ENCODE measurements around the gene FCN3.
A peak's percentile ranks its signal among the peaks of the same experiment; 100 is the strongest.

Gene FCN3

DNA sequence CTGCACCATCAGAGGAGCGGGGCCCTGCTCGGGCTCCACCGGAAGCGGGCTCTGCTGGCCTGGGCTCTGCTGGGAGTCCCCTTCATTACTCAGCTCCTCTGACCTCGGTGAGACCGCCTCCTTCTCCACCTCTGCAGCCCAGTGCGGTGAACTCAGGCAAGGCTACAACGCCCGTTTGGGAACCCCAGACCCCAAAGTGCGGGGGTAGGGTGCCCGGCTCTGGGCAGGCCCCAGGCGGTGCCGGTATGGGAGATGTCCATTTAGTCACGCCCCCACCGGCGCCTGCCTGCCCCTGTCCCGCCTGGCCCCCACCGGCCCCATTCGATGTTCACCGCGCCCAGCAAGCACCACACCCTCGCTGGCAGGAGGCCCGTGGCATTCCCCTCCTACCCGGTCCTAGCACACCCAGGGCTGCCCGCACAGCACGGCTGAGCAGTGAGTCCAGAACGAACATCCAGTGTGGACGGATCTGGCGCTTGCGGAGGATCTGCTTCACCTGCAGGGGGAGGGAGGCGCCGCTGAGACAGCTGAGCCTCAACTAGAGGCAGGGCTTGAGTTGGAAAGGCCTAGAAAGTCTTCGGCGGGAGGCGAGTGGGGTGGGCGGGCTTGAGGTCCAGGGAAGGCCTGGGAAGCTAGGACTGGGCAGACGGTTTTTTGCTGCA lies 17.9 kb downstream of the FCN3 start:
- DNase-seq = peak; percentile 65

DNA sequence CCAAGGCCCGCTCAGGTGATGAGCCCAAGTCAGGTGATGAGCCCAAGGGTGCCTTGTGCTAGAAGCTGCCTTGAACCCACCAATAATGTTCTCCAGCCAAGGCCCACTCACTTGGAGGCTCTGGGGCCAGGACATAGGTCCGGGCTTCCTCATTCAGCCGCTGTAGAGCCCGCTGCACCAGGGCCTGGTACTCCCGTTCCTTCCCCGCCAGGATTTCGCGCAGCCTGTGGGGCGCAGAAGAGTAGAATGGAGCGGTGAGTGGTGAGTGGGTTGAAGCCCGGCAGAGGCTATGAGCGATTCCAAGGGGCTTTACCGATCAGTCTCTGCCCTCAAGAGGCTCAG lies 18.4 kb downstream of the FCN3 start:
- DNase-seq = no peak

DNA sequence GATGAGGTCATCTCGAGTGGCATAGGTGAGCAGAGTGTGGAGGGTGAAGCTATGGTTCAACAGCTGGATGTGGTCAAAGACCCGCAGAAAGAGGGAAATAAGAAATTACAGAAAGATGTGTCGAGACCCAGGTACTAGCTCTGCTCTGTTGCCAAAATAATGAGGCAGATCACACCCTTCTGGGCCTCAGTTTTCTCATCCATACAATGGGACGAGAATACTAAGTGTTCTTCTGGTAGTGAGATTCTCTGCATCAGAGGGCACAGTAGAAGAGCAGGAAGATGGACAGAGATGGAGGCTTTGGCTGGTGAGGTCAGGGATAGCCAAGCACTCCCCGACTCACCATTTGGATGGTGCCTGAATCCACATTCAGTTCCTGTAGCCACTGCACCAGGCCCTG lies 18.9 kb downstream of the FCN3 start:
- no peak for DNase-seq

DNA sequence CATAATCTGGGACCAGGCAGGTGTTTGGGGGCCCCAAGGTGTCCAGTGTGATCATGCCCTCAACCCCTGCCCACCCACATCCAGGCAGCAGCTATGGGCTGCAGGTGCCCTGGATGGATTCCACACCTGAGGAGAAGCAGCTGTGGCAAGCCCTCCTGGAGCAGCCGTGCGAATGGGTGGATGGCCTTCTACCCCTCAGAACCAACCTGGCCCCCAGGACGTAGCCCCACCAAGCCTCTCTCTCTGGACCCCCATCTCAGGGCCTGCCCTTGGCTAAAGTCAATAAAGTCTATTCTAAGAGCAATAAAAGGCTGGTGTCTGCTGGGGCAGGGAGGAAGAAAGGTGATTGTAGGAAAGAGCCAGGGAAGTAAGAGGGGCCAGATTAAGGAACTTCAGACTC lies 21.0 kb downstream of the FCN3 start:
- no peak for DNase-seq

DNA sequence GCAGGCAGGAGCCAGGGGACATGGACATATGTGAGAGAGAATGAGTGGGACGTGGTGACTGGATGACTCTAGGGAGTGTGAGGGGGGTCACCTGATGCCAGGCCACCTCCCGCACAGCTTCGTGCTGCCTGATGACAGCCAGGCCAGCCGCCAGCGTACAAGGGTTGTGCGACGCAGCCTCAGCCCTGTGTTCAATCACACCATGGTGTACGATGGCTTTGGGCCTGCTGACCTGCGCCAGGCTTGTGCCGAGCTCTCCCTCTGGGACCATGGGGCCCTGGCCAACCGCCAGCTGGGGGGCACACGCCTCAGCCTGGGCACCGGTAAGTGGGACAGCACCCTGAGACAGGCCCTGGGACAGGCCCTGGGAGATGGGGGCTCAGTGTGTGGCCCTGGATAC lies 21.5 kb downstream of the FCN3 start:
- no peak for DNase-seq

DNA sequence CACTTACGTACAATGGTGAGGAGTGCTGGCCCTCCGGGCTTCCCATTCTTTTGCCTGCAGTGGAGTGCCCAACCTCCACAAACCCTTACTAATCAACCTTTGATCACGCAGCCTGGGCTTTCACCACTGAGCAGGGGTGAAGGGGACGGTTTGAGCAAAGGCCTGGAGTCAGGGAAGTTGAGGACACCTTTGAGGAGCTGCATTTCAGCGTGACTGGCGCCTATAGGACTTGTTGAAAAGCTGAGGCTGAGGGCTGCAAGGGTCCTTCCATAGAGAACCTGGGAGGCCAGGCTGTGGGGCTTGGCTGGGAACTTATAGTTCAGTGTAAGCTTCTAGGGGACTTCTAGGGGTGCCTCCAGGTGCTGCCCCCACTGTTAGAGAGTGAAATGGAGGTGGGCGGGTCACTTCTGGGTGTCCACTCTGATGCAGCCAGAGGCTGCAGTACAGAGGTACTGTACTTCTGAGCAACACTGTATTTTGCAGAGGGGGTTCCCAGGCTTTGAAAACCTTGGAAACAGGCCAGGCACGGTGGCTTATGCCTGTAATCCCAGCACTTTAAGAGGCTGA lies 23.0 kb downstream of the FCN3 start:
- DNase-seq = no peak

DNA sequence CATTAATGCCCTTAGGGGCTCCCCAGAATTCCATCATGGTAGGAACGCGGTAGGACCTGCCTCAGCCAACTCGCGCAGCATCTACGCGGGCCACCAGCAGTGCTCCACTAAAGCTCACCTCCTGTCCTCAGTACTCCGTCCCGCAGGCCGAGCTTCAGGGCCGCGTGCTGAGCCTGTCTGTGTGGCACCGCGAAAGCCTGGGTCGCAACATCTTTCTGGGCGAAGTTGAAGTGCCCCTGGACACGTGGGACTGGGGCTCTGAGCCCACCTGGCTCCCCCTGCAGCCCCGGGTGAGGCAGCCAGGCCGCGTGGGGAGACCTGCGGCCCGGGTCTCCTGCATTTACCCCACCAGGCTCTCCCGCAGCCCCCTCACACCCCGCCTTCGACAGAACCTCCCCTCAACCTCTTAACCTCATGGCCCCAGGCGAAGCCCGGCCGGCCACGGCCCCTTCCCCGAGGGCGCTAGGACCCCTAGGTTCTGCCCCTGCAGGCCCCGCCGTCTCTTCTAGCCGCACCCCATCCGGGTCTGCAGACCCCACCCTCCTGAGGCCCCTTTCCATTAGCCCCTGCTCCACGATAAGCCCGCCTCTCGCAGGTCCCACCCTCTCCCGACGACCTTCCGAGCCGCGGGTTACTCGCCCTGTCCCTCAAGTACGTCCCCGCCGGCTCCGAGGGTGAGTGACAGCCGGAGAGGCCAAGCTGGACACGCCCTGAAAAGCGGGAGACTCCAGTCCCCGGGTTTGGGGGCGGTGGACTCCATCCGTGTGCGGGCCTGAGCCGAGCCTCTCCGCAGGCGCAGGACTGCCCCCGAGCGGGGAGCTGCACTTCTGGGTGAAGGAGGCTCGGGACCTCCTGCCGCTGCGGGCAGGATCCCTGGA lies 23.7 kb downstream of the FCN3 start:
- no peak for DNase-seq

DNA sequence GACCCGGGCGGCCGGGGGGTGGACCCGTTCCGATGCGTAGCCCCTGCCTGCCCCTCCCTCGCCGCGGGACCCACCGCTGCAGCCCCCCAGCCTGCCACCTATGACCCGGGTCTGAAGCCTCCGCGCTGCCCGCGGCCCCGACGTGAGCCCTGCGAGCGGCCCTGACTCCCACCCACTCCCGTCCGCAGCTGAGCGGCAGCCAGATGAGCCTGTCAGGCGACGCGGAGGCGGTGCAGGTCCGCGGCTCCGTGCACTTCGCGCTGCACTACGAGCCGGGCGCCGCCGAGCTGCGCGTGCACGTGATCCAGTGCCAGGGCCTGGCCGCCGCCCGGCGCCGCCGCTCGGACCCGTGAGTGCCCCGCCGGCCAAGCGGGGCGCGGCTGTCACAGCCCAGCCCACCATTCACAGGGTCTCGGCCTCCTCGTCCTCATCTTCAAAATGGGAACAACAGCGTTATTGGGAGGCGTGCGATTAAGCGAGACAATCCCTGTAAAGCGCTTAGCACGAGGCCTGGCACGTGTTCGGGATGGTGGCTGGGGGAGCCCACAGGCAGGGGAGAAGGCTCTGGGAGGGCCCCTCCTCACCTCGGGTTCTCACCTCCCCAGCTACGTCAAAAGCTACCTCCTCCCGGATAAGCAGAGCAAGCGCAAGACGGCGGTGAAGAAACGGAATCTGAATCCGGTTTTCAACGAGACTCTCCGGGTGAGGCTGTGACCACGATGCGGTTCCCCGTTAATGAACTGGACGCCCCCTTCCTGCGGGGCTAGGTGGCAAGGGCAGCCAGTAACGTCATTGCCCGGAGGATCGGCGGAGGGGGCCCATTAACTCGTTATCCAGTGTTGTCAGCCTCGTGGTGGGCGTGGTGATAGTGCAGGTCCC lies 24.6 kb downstream of the FCN3 start:
- peak; percentile 70 for DNase-seq

DNA sequence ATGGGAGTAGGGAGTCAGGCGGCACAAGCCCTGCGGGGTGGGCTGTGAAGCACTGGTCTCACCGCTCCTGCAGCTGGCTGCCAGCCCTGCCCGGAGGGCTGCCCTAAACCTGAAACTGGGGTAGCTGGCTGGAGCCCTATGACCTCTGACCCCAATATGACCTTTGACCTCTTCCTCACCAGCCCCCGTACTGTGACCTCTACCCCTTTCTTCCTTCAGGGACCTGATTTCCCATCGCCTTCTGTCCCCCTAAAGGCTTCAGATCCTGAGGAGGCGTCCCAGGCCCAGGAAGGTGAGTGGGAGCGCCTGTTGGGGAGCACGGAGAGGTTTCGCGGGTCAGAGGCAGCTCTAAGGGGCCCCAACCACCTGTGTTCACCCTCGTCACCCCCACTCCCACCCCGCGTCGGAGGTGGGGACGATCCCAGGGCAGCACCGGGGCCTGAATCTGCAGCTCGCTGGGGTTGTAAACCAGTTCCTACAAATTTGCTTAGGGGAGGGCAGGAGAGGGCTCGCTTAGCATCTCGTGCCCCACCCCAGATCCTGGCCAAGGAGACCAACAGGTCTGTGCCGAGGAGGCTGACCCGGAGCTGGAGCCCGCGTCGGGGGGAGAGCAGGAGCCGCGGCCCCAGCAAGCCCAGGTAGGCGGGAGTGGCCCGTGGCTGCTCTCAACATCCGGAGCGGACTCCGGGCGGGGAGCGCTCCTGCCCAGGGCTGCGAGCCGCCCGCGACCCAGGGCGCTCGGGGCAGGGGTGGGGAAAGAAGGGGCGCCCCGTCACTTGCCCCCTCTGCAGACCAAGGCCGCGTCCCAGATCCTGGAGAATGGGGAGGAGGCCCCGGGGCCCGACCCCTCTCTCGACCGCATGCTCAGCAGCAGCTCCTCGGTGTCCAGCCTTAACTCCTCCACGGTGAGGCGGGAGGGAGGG lies 25.5 kb downstream of the FCN3 start:
- DNase-seq = no peak

DNA sequence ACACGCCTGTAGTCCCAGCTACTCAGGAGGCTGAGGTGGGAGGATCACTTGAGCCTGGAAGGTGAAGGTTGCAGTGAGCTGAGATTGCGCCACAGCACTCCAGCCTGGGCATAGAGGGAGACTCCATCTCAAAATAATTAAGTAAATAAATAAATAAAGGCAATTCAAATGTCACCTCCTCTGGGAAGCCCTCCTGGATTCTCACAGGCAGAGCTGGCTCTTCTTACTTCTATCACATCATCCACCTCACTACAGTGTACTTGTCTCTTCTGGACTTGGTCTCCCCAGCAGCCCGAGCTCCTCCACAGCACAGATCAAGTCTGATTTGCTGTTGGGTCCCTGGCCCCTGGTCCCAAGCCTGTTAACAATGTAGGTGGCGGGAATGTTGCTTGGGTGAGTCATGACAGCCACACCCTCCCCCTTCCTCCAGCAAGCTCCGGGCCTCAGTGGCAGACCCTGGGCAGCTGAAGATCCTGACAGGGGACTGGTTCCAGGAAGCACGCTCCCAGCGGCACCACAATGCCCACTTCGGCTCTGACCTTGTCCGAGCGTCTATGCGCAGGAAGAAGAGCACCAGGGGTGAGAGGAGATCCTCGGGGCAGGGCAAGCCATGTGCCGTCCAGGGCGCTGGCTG lies 27.5 kb downstream of the FCN3 start:
- DNase-seq = no peak

DNA sequence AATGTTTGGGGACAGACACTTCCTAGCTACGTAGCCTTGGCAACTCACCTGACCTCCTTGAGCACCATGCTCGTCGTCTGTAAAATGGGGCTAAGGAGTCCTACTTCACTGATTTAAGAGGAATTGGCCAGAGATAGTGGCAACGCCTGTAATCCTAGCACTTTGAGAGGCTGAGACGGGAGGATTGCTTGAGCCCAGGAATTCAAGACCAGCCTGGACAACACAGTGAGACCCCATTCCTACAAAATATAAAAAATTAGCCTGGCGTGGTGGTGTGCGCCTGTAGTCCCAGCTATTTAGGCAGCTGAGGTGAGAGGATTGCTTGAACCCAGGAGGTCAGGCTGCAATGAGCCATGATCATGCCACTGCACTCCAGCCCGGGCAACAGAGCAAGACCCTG lies 28.3 kb downstream of the FCN3 start:
- no peak for DNase-seq

DNA sequence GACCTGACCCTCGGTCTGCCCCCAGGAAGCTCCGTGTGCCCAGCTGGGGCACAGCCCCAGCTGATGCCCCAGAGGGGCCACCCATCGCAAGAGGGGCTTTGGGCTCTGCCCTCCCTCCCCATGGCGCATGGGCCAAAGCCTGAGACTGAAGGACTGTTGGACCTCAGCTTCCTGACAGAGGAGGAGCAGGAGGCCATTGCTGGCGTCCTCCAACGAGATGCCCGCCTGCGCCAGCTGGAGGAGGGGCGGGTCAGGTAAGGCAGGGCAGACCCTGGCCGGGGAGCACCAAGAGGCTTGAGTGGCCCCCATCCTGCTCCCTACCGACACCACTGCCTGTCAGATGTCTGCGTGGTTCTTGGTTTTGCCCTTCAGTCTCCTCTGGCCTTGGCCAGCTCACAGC lies 29.4 kb downstream of the FCN3 start:
- no peak for DNase-seq

DNA sequence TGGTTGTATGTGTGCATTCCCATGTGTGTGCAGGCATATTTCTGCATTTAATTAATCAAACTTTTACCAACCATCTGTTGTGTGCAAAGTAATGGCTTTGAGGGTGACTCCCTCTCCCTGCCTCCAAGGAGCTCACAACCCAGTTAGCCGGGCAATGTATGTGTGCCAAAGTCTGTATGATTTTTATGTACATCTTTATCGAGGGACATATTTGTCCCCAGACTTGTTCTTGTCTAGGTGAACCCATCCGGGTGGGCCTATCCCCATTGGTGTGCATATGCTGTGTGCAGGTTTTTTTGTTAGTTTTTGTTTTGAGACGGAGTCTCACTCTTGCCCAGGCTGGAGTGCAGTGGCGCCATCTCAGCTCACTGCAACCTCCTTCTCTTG lies 31.0 kb downstream of the FCN3 start:
- no peak for DNase-seq

DNA sequence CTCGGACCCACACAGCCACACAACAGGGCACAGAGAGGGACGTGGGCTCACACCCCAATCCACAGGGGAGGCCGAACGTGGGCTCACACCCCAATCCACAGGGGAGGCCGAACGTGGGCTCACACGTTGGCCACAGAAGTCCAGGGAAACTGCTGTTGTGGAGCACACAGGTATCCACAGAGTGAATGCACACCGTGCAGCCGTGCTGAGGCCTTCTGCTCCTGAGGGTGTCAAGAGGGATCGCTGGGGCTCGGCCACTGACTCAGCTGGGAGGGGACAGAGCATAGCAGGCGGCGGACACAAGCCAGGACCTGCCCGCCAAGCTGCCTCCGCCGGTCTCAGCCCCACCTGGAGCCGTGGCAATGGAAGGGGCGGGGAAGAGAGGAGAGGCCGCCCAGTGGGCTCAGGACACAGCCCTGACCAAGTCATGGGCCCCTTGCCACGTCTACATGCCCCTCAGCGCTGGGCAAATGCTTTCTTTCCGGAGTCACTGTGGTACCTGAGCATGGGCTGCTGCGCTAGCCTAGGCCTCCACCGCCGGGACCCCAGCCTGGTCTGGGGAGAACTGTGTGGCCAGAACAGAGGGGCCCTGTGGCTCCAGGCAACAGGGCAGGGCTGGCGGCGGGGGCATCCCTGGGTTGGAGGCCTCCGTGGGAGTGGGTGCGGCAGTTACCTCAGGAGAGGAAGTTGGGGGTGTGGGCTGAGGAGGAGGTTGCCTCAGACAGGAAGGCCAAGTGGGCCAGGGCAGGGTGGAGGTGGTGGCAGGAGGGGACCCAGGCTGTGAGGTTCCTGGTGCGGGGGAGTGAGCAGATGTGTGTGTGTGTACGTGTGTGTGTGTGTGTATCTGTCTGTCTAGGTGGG lies 31.6 kb downstream of the FCN3 start:
- no peak for DNase-seq

DNA sequence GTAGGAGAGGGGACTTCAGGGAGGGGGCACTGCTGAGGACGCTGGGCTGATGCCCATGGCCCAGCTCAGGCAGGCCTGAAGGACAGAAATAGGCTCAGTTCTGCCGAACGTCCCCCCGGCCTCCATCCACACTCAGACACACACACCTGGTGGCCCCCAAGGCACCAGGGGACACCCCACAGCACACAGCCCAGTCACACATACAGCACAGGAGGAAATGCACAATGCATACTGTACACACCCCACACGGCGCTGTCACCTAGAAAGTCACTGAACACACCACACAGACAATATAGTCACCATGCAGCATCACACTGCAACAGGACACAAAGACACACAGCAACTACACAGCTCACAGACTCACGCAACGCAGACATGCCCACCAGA lies 32.2 kb downstream of the FCN3 start:
- no peak for DNase-seq

DNA sequence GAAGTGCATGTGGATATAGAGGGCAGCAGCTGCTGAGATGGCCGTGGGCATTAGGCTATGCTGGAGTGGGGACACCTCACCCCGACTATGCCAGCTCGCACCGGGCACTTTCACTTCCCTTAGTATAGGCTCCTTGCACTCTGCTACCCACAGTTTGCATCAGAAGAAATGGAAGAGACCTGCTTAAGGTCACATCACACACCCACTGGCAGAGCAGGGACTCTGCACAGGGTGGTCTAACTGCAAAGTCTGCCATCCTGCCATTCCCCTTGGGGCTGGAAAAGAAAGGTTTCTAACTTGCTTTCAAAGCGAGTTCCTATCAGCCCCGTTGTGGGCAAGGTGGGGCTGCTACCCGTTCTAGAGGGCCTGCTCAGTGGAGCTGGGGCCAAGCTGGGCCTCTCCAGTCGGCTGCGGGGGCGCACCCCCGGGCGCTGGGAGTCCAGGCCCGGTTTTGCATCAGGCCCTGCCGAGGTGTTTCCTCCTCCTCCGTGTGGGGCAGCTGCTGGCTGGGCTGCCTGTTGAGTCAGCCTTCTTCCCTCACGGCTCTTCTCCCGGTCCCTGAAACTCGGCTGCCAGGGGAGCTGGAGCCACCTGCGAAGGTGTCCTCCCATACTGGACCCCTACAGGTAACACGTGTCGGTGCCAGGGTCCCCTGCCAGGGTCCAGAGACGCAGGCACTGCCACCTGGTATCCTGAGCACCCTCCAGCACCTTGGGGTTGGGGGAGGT lies 32.9 kb downstream of the FCN3 start, which contains the start of gene SYTL1:
TSS of gene SYTL1 (plus strand) at position 498 of the 728 bp plus-strand sequence. CDS start 3,313 bp downstream, outside the sequence.
- no peak for DNase-seq

DNA sequence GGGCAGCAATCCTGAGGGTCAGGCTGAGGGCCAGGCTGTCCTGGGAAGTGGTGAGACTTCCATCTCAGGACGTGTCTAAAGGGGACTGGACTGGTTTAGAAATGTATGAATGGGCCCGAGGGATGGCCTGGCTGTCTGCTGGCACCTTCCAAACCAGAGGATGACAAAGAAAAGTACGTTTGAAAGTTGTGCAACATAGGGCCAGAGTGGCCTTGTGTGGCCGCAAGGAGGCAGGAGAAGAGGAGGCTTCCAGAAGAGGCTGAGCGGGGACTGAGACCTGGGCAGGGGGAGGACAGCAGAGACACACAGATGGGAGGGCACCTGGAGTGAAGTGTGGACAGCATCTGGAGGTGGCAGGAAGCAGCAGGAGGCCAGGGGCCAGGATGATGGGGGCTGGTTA lies 35.4 kb downstream of the FCN3 start:
- DNase-seq = no peak

DNA sequence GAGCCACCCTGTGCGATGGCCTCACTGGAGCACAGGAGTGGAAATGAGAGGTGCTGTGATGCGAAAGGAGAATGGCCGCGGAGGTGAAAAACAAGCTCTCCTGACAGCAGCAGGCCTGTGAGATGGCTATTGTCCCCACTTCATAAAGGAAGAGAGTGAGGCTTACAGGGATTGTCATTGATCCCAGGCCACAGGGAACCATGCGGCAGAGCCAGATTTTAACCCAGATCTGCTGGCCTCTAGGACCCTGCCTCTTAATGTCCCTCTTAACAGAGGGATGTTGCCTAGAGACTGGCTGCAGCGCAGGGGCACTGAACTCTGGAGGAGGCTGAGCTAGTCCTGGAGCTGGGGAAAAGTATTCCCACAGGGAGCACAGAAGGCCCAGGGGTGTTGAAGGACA lies 35.9 kb downstream of the FCN3 start:
- DNase-seq = no peak

DNA sequence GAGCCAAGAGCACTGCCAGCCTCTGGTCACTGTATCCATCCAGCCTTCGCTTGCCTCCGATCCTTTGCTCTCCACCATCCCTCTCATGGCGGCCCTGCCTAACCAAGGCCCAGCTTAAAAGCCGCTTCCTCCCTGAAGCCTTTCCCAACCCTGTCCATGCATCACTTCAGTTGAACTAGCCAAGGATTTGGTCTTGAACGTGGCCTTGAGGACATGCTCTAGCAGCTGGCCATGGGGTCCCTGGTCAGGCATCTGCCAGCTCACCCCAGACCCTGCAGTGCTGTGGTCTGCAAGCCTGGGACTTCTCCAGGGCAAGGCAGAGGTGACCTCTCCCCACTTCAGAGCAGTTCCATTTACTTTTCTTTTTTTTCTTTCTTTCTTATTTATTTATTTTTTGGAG lies 37.9 kb downstream of the FCN3 start:
- no peak for DNase-seq

All from left hindlimb (tissue), 1 donor.